Measurements from ENCODE around the gene H6PD.
A peak's percentile ranks its signal among the peaks of the same experiment; 100 is the strongest.

Gene H6PD

GRCh38 chr1:9241891-9242290 is 7.3 kb downstream of the H6PD start:
- DNase-seq: no peak

- peak in 1 of 2 experiments; percentile 13 for DNase-seq
These were observed 7.9 kb downstream of the H6PD start for GRCh38 chr1:9242338-9242969.

- DNase-seq: no peak
These were observed 8.6 kb downstream of the H6PD start for GRCh38 chr1:9243066-9243739.

- no peak for DNase-seq
These were observed 10.1 kb downstream of the H6PD start for GRCh38 chr1:9244501-9245229.

- DNase-seq: no peak
These were observed 10.7 kb downstream of the H6PD start for GRCh38 chr1:9245230-9245619.

- DNase-seq: no peak
These were observed 11.1 kb downstream of the H6PD start for GRCh38 chr1:9245661-9246060.

GRCh38 chr1:9246215-9246614 is 11.6 kb downstream of the H6PD start:
- DNase-seq: no peak

GRCh38 chr1:9246841-9247785 is 12.5 kb downstream of the H6PD start:
- no peak for DNase-seq

- no peak for DNase-seq
These were observed 13.3 kb downstream of the H6PD start for GRCh38 chr1:9247894-9248293.

GRCh38 chr1:9248341-9249262 is 14.0 kb downstream of the H6PD start:
- no peak for DNase-seq

GRCh38 chr1:9249263-9249533 is 14.6 kb downstream of the H6PD start:
- DNase-seq: no peak

GRCh38 chr1:9249534-9250410 is 15.2 kb downstream of the H6PD start:
- DNase-seq: peak in 1 of 2 experiments; percentile 18

GRCh38 chr1:9250411-9251381 is 16.1 kb downstream of the H6PD start:
- no peak for DNase-seq

GRCh38 chr1:9251501-9251900 is 16.9 kb downstream of the H6PD start:
- no peak for DNase-seq

GRCh38 chr1:9253004-9253403 is 18.4 kb downstream of the H6PD start:
- DNase-seq: no peak

GRCh38 chr1:9253453-9254105 is 19.0 kb downstream of the H6PD start:
- DNase-seq: no peak

GRCh38 chr1:9256332-9256731 is 21.8 kb downstream of the H6PD start:
- DNase-seq: no peak

GRCh38 chr1:9257851-9258250 is 23.3 kb downstream of the H6PD start:
- no peak for DNase-seq

GRCh38 chr1:9258629-9259028 is 24.1 kb downstream of the H6PD start:
- no peak for DNase-seq
